ENCODE measurements around the gene FAM241B. TPM values are rescaled to one million over a fixed set of nuclear protein-coding genes. Genes with fewer than 3 reads are reported as not detected.

FAM241B gene
- total RNA-seq, 1 experiment from 2014 or later, result 13.7 TPM

DNA sequence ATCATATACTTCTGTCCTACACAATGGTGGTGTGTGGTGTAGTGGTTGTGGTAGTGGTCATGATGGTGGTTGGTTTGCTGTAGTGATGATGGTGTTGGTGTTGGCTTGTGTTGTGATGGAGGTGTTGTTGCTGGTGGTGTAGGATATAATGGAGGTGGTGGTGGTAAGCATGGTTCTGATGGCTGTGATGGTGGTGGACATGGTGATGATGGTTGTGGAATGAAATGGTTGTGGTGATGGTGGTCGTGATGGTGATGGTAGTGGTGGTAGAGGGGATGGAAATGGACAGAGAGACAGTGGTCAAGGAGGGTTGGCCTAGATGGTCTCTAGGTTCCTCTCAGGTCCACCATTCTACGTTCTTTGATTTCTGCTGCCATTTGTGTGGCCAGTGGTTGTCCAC lies 44.7 kb downstream of the FAM241B start:
- Histone ChIP-seq H3K56ac (ENCODE audit: insufficient read length, low read depth, low read length) (no peak overlapping the region), H3K4me2 (ENCODE audit: insufficient read depth, insufficient read length, low read length) (no peak overlapping the region), H2AK5ac (ENCODE audit: insufficient read length, low read length) (no peak overlapping the region), H4K91ac (ENCODE audit: insufficient read length, low read depth, low read length) (no peak overlapping the region), H3K23ac (ENCODE audit: insufficient read length, low read depth, low read length) (no peak overlapping the region), H2AFZ (ENCODE audit: low read length) (no peak overlapping the region), H3K4me1 (ENCODE audit: insufficient read depth, low read length) (no peaks in the 10 kb centered on the region), H3K23me2 (ENCODE audit: insufficient read length, low read depth, low read length, poor library complexity, severe bottlenecking) (no peaks in the 10 kb centered on the region), H2BK20ac (ENCODE audit: low read depth, low read length, poor library complexity, severe bottlenecking) (no peak overlapping the region), H3K4ac (ENCODE audit: low read depth, low read length) (no peak overlapping the region), H3K9ac (ENCODE audit: extremely low read depth, insufficient read length, low read length) (no peak overlapping the region), H3K18ac (ENCODE audit: insufficient read length, low read depth, low read length) (no peak overlapping the region), H2BK12ac (ENCODE audit: insufficient read length, low read depth, low read length) (no peak overlapping the region), H3K14ac (ENCODE audit: insufficient read depth, low read length) (no peak overlapping the region), H4K20me1 (ENCODE audit: control insufficient read depth, insufficient read depth, insufficient read length) (no peaks in the 10 kb centered on the region), H3K27ac (ENCODE audit: insufficient read length, low read depth, low read length) (no peak overlapping the region), H4K8ac (replicated peaks; ENCODE audit: insufficient read length, low read depth, low read length) (no peak overlapping the region), H3K79me2 (ENCODE audit: insufficient read depth, low read length) (no peaks in the 10 kb centered on the region), H2BK5ac (ENCODE audit: insufficient read length, low read length) (no peak overlapping the region), H3K9me3 (ENCODE audit: control insufficient read depth, low read depth, low read length) (no peaks in the 10 kb centered on the region), H3T11ph (ENCODE audit: low read length) (no peak overlapping the region), H3K27me3 (ENCODE audit: insufficient read depth, low read length) (no peaks in the 10 kb centered on the region), H4K5ac (ENCODE audit: insufficient read length, low read depth, low read length) (no peak overlapping the region), H3K79me1 (ENCODE audit: insufficient read depth, low read depth, low read length, poor library complexity, severe bottlenecking) (no peaks in the 10 kb centered on the region), H2BK120ac (ENCODE audit: low read depth, low read length, poor library complexity, severe bottlenecking) (no peak overlapping the region), H2BK15ac (ENCODE audit: low read depth, low read length) (no peak overlapping the region)
- TF ChIP-seq, protein P1, sequence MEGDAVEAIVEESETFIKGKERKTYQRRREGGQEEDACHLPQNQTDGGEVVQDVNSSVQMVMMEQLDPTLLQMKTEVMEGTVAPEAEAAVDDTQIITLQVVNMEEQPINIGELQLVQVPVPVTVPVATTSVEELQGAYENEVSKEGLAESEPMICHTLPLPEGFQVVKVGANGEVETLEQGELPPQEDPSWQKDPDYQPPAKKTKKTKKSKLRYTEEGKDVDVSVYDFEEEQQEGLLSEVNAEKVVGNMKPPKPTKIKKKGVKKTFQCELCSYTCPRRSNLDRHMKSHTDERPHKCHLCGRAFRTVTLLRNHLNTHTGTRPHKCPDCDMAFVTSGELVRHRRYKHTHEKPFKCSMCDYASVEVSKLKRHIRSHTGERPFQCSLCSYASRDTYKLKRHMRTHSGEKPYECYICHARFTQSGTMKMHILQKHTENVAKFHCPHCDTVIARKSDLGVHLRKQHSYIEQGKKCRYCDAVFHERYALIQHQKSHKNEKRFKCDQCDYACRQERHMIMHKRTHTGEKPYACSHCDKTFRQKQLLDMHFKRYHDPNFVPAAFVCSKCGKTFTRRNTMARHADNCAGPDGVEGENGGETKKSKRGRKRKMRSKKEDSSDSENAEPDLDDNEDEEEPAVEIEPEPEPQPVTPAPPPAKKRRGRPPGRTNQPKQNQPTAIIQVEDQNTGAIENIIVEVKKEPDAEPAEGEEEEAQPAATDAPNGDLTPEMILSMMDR (conservative IDR thresholded peaks at IDR 0.05), result no peak
- peaks cover 0 to under 1% of the 10 kb centered on the region in 2 experiments; a peak in 3 of 4 replicates for H3K4me1 Mint-ChIP-seq
- 100% methylated on average over 1 of the region's 2 CpGs for WGBS (ENCODE audit: extremely low coverage, insufficient read length, low lambda C conversion rate)
- no peak overlapping the region for H3K4me3 Mint-ChIP-seq
- H3K27ac Mint-ChIP-seq, result no peak overlapping the region
- peaks cover 27% of the 10 kb centered on the region for H3K27me3 Mint-ChIP-seq (ENCODE audit: low read depth)
- no peaks in the 10 kb centered on the region for H3K36me3 Mint-ChIP-seq (ENCODE audit: insufficient read depth in 1 of 3, low read depth in 3 of 3)
- H3K9me3 Mint-ChIP-seq, result no peaks in the 10 kb centered on the region
- no peak for DNase-seq

Data from H9 (cell line).